Embryonic facial prominence (tissue), 1 donor: ENCODE data around the gene NOL4.

Experiments
- DNase-seq: peaks from one replicate; pipeline ENCODE4 v3.0.0-alpha.2; 2016; ENCODE audit errors: extremely low spot score

The NOL4 gene

DNA sequence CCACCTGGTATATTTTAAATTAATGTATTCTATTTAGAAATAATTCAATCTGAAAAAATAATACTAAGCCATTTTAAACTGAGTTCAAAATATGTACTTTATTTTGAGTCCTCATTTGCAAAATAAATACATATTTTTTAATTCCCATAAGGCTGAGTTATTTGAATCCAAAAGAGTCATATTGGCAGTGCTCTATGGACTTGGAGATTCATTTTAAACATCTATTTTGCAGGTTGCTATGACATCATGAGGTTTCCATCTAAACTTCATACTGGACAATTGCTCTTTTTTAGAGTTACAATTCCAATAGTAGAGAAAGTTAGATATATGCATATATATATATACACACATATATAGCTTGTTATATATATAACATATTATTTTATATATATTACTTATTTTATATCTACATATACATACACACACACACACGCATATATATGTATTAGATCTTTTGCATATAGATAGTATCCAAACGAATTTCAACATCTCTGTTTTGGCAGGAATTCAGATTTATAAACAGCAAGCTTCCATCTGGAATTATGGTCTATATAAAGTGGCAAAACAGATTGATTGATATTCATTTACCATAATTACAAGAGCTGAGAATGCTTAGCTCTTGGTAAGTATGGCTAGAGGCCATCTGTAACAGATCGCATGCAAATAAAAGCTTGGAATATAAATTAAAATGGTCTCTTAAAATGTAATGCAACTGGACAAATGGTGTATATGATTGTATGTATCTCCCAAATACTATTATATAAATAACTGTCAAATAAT is 34.9 kb downstream of the NOL4 start:
- no peak for DNase-seq
